GM18511 (cell line): ENCODE data around the gene TAS2R3.

Source experiments
- ATAC-seq: cut with Tn5 transposase; IDR thresholded peaks from one replicate; pipeline ENCODE4 v1.9.1; 2021; ENCODE audit warnings: mild to moderate bottlenecking, moderate library complexity; ENCODE audit not compliant: unreplicated experiment

Gene TAS2R3

GRCh38 chr7:141785706-141786552, 22.0 kb downstream of the TAS2R3 start:
- ATAC-seq, result peak; percentile 74

GRCh38 chr7:141788296-141788695, 24.4 kb downstream of the TAS2R3 start:
- no peak for ATAC-seq

GRCh38 chr7:141789917-141790316, 26.0 kb downstream of the TAS2R3 start, which contains the start of gene TAS2R5:
TAS2R5 (plus strand) TSS chr7:141790217; CDS start chr7:141790362, 145 bp downstream.
- no peak for ATAC-seq

GRCh38 chr7:141792526-141792925, 28.6 kb downstream of the TAS2R3 start:
- ATAC-seq, result no peak
